ENCODE measurements around the gene PEX11G. TPM values are rescaled to one million over a fixed set of nuclear protein-coding genes. Genes with fewer than 3 reads are reported as not detected.

The PEX11G gene
- total and polyA plus RNA-seq, 2 of the 8 experiments (the other 6 are each of a cell fraction or from before 2014, with no cell fraction given) = 2.1 to 4.3 TPM

DNA sequence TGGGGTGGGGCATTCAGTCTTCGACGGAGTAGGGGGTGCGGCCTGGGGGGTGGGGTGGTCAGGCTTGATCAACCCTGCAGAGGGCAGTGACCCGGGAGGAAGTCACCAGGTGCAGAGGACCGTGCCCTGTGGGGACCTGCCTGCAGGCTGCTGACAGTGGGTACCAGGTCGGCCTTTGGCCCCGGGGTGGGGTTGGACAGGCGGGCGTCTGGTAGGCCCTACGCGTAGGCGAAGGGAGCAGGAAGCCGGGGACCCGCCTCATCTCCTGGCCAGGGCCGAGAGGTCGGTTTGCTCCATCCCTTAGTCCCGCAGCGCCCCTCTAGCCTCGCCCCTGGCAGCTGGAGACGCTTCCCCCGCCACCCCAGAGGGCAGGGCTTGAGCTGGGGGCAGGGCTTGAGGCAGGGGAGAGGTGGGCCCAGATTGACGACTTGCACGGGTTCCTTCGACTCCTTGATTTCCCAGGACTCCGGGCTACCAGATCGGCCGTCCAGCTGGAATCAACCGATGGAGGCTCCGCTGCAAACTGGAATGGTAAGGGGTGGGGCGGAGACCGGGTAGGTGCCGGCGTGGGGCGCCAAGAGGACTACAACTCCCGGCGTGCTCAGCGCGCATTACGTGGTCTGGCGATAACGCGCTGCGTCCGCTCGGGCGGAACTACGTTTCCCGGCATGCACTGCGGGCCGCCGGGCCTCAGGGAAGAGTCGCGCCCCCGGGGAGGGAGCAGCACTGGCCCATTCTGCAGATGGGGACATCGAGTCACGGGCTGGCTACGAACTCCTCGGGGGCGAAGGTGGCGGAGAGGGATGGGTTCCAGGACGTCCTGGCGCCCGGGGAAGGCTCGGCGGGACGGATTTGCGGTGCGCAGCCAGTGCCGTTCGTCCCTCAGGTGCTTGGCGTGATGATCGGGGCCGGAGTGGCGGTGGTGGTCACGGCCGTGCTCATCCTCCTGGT, 46.5 kb upstream of the PEX11G start, which contains the start of gene PNPLA6:
PNPLA6 (plus strand) TSS at position 671 of the 951 bp plus-strand sequence; CDS start at position 743, 72 bp downstream.
- no peak within 1 kb of the TSS for H3K23ac ChIP-seq (ENCODE audit: insufficient read length)
- H2AFZ ChIP-seq (ENCODE audit: low read length) = no peak within 1 kb of the TSS
- no peak within 1 kb of the TSS for H3K14ac ChIP-seq (ENCODE audit: insufficient read length)
- FAIRE-seq (no peak), DNase-seq (ENCODE audit: low read depth in 1 of 2, low spot score in 2 of 2) (peak; percentile 71 to 96)
- H3K18ac ChIP-seq (ENCODE audit: extremely low read depth, low read length) = peak within 1 kb of the TSS; percentile 48
- no peak within 1 kb of the TSS for H2BK20ac ChIP-seq (ENCODE audit: low read length)
- H4K20me1 ChIP-seq (replicated peaks in 1 of 2; ENCODE audit: control insufficient read depth in 1 of 2, insufficient read depth in 2 of 2, low read length in 2 of 2) = peaks cover 0 to under 1% of the 10 kb centered on the region in 2 experiments
- peaks cover 0 to 6% (median 3%) of the 10 kb centered on the region in 4 experiments; a peak in 4 of 7 replicates for H3K4me1 ChIP-seq (replicated peaks in 1 of 4; ENCODE audit: control insufficient read depth in 3 of 4, insufficient read depth in 4 of 4, low read length in 3 of 4)
- no peak within 1 kb of the TSS for H2AK5ac ChIP-seq (ENCODE audit: low read depth, low read length)
- 0 out of 2 replicates have a peak within 1 kb of the TSS, but pooled peaks have one; percentile 61 for H2BK15ac ChIP-seq (ENCODE audit: low read length)
- no peaks in the 10 kb centered on the region for H3K27me3 ChIP-seq (replicated peaks in 1 of 4; ENCODE audit: control insufficient read depth in 3 of 4, extremely low read depth in 1 of 4, insufficient read depth in 3 of 4, low read length in 3 of 4)
- H3K23me2 ChIP-seq (ENCODE audit: low read depth, low read length) = no peaks in the 10 kb centered on the region; the same call in 1 of the 2 replicates
- H4K8ac ChIP-seq (ENCODE audit: extremely low read depth, insufficient read depth, low read length) = peak within 1 kb of the TSS; percentile 95
- ChIA-PET CTCF (ENCODE audit: partially characterized antibody) (interaction anchor here (0.7 to 1.5 kb wide), 7 partner anchors 11 to 46 kb away, joined by 3 to 6 read pairs (median 3); partner anchors contain the start of genes MCOLN1 and PEX11G), POLR2A (ENCODE audit: partially characterized antibody) (interaction anchor here (0.6 to 7.6 kb wide), 9 partner anchors 9 to 264 kb away, joined by 3 to 80 read pairs (median 5); partner anchors contain the start of genes MCOLN1 and ZNF358)
- 4% methylated on average over 45 of the region's 76 CpGs; no CpG with 5 or more reads in 1 of the 2 experiments for WGBS, 2 experiments (ENCODE audit: extremely low coverage in 1 of 2, insufficient coverage in 1 of 2, insufficient read length in 1 of 2, insufficient replicate concordance in 2 of 2, low coverage in 1 of 2, low lambda C conversion rate in 2 of 2, missing lambda C conversion rate in 1 of 2)
- peak within 1 kb of the TSS; percentile 75; the same call in 1 of the 2 replicates for H2BK5ac ChIP-seq (ENCODE audit: low read depth, low read length)
- H3K79me1 ChIP-seq (ENCODE audit: low read depth, low read length) = no peaks in the 10 kb centered on the region
- H3K27ac ChIP-seq (ENCODE audit: low read depth, low read length) = peak within 1 kb of the TSS; percentile 60; the same call in 1 of the 2 replicates
- peak within 1 kb of the TSS; percentile 15 for H4K91ac ChIP-seq (replicated peaks; ENCODE audit: insufficient read length, low read length)
- H3K56ac ChIP-seq (replicated peaks; ENCODE audit: insufficient read length, low read depth, low read length) = peak within 1 kb of the TSS; percentile 67
- no peak within 1 kb of the TSS for H3K4ac ChIP-seq (replicated peaks; ENCODE audit: insufficient read length, low read depth, low read length)
- peak within 1 kb of the TSS; percentile 36 to 58 (median 52) for H3K9ac ChIP-seq (replicated peaks in 1 of 4; ENCODE audit: extremely low read depth in 1 of 4, low read depth in 3 of 4, low read length in 3 of 4)
- no peaks in the 10 kb centered on the region for H3K9me3 ChIP-seq (ENCODE audit: insufficient read depth in 2 of 2, low read depth in 1 of 2, low read length in 1 of 2)
- H3K79me2 ChIP-seq (ENCODE audit: control insufficient read depth in 1 of 2, insufficient read depth in 2 of 2, low read length in 2 of 2) = no peaks in the 10 kb centered on the region
- no peak within 1 kb of the TSS for H2BK120ac ChIP-seq (replicated peaks; ENCODE audit: low read depth, low read length)
- H2BK12ac ChIP-seq (ENCODE audit: low read depth, low read length) = peak within 1 kb of the TSS; percentile 27; the same call in 1 of the 2 replicates
- H3K4me2 ChIP-seq (ENCODE audit: insufficient read depth in 1 of 2, low read depth in 2 of 2, low read length in 2 of 2) = peak within 1 kb of the TSS; percentile 71 to 86
- H3K36me3 ChIP-seq (ENCODE audit: control insufficient read depth in 2 of 4, insufficient read depth in 4 of 4, low read length in 3 of 4) = peaks cover 0 to 6% (median 2%) of the 10 kb centered on the region in 4 experiments; a peak in 3 of 8 replicates
- peak within 1 kb of the TSS; percentile 76 to 98 (median 93) for H3K4me3 ChIP-seq (ENCODE audit: extremely low read depth in 1 of 4, insufficient read depth in 2 of 4, low read depth in 3 of 4, low read length in 4 of 4)
- H4K5ac ChIP-seq (ENCODE audit: insufficient read length, low read depth, low read length) = peak within 1 kb of the TSS; percentile 89
- TF ChIP-seq, protein P1, sequence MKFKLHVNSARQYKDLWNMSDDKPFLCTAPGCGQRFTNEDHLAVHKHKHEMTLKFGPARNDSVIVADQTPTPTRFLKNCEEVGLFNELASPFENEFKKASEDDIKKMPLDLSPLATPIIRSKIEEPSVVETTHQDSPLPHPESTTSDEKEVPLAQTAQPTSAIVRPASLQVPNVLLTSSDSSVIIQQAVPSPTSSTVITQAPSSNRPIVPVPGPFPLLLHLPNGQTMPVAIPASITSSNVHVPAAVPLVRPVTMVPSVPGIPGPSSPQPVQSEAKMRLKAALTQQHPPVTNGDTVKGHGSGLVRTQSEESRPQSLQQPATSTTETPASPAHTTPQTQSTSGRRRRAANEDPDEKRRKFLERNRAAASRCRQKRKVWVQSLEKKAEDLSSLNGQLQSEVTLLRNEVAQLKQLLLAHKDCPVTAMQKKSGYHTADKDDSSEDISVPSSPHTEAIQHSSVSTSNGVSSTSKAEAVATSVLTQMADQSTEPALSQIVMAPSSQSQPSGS (IDR thresholded peaks at IDR 0.05; ENCODE audit: low read length) = no peak
- TF ChIP-seq CBX5 (IDR thresholded peaks at IDR 0.05; ENCODE audit: low read depth, low read length) (no peak), RAD21 (IDR thresholded peaks at IDR 0.05 in 1 of 2, conservative IDR thresholded peaks at IDR 0.05 in 1 of 2; ENCODE audit: low read depth in 2 of 2, low read length in 2 of 2) (no peak), PHF8 (conservative IDR thresholded peaks at IDR 0.05; ENCODE audit: low read depth, low read length) (peak; percentile 31)
- TF ChIP-seq, protein P2, sequence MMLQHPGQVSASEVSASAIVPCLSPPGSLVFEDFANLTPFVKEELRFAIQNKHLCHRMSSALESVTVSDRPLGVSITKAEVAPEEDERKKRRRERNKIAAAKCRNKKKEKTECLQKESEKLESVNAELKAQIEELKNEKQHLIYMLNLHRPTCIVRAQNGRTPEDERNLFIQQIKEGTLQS (IDR thresholded peaks at IDR 0.05; ENCODE audit: insufficient read depth, low read depth, low read length) = peak; percentile 73; the same call in 1 of the 2 replicates
- TF ChIP-seq, protein P3, sequence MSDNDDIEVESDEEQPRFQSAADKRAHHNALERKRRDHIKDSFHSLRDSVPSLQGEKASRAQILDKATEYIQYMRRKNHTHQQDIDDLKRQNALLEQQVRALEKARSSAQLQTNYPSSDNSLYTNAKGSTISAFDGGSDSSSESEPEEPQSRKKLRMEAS (IDR thresholded peaks at IDR 0.05) = peak; percentile 29; the same call in 1 of the 2 replicates
